ENCODE measurements around the gene TCF7L1. TPM values are rescaled to one million over a fixed set of nuclear protein-coding genes. Genes with fewer than 3 reads are reported as not detected.

TCF7L1 gene
- total RNA-seq, 2 experiments from 2014 or later, result not detected

- H3K27ac ChIP-seq (ENCODE audit: low read depth in 1 of 2, low read length in 2 of 2), result no peak overlapping the region
- intact Hi-C loops (cut with DNase I, micrococcal nuclease), result loop anchor here (1.0 to 5.0 kb wide), 4 partner anchors 18 to 286 kb away; no protein-coding TSS in a partner anchor
- TF ChIP-seq, protein P1, sequence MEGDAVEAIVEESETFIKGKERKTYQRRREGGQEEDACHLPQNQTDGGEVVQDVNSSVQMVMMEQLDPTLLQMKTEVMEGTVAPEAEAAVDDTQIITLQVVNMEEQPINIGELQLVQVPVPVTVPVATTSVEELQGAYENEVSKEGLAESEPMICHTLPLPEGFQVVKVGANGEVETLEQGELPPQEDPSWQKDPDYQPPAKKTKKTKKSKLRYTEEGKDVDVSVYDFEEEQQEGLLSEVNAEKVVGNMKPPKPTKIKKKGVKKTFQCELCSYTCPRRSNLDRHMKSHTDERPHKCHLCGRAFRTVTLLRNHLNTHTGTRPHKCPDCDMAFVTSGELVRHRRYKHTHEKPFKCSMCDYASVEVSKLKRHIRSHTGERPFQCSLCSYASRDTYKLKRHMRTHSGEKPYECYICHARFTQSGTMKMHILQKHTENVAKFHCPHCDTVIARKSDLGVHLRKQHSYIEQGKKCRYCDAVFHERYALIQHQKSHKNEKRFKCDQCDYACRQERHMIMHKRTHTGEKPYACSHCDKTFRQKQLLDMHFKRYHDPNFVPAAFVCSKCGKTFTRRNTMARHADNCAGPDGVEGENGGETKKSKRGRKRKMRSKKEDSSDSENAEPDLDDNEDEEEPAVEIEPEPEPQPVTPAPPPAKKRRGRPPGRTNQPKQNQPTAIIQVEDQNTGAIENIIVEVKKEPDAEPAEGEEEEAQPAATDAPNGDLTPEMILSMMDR (IDR thresholded peaks at IDR 0.05), result peak; percentile 99
- no peaks in the 10 kb centered on the region for H3K4me1 ChIP-seq (ENCODE audit: insufficient read depth, low read length)
- H3K27me3 Mint-ChIP-seq, result no peaks in the 10 kb centered on the region
- ATAC-seq (ENCODE audit: poor library complexity) (peak; percentile 52), DNase-seq (peak; percentile 47 to 84 (median 66))
- no peak overlapping the region for H3K4me3 Mint-ChIP-seq
- H3K9me3 Mint-ChIP-seq, result no peaks in the 10 kb centered on the region
- H3K4me1 Mint-ChIP-seq (ENCODE audit: low read depth), result no peaks in the 10 kb centered on the region
- ChIA-PET POLR2A (interaction anchor here (1.4 kb wide), 1 partner anchor 34 kb away, joined by 10 read pairs; no protein-coding TSS in a partner anchor), CTCF (interaction anchor here (0.7 to 1.6 kb wide), 8 partner anchors 14 to 1128 kb away, joined by 3 to 12 read pairs (median 3); no protein-coding TSS in a partner anchor)
- H3K36me3 Mint-ChIP-seq (ENCODE audit: low read depth), result no peaks in the 10 kb centered on the region
- H3K27me3 ChIP-seq (ENCODE audit: control insufficient read depth in 1 of 2, insufficient read depth in 2 of 2, low read length in 2 of 2), result no peaks in the 10 kb centered on the region
- no peak overlapping the region for H3K27ac Mint-ChIP-seq
- H3K4me3 ChIP-seq (ENCODE audit: low read length), result no peak overlapping the region
- H3K36me3 ChIP-seq (ENCODE audit: insufficient read depth, low read length), result no peaks in the 10 kb centered on the region
- no peaks in the 10 kb centered on the region for H3K9me3 ChIP-seq (ENCODE audit: control insufficient read depth in 1 of 2, insufficient read depth in 1 of 2, low read length in 2 of 2)
Observed at GRCh38 chr2:85266146-85267041, 133.2 kb downstream of the TCF7L1 start.

- Mint-ChIP-seq H3K36me3 (ENCODE audit: low read depth) (no peaks in the 10 kb centered on the region), H3K4me1 (ENCODE audit: low read depth) (no peaks in the 10 kb centered on the region), H3K4me3 (no peak overlapping the region), H3K9me3 (no peaks in the 10 kb centered on the region), H3K27ac (no peak overlapping the region), H3K27me3 (peaks cover 7% of the 10 kb centered on the region)
- TF ChIP-seq, protein P1 (IDR thresholded peaks at IDR 0.05), result no peak
- Histone ChIP-seq H3K4me3 (ENCODE audit: low read length) (no peak overlapping the region), H3K27ac (ENCODE audit: low read depth in 1 of 2, low read length in 2 of 2) (no peak overlapping the region), H3K36me3 (ENCODE audit: insufficient read depth, low read length) (no peaks in the 10 kb centered on the region), H3K27me3 (ENCODE audit: control insufficient read depth in 1 of 2, insufficient read depth in 2 of 2, low read length in 2 of 2) (peaks cover 0 to 4% of the 10 kb centered on the region in 2 experiments), H3K4me1 (ENCODE audit: insufficient read depth, low read length) (no peaks in the 10 kb centered on the region), H3K9me3 (ENCODE audit: control insufficient read depth in 1 of 2, insufficient read depth in 1 of 2, low read length in 2 of 2) (peaks cover 0 to 4% of the 10 kb centered on the region in 2 experiments)
- POLR2A ChIA-PET, result no interaction called here
- intact Hi-C loops (cut with DNase I, micrococcal nuclease), result loop anchor here in 1 of 2 experiments (5.0 kb wide), 1 partner anchor 282 kb away; no protein-coding TSS in a partner anchor
- ATAC-seq (ENCODE audit: poor library complexity), result no peak
- CTCF ChIA-PET, result no interaction called here
- DNase-seq, result no peak
Observed at GRCh38 chr2:85269959-85270358, 136.8 kb downstream of the TCF7L1 start.

GRCh38 chr2:85272357-85272756, 139.2 kb downstream of the TCF7L1 start:
- ChIA-PET POLR2A (no interaction called here), CTCF (no interaction called here)
- TF ChIP-seq, protein P1 (IDR thresholded peaks at IDR 0.05), result no peak
- Histone ChIP-seq H3K4me1 (ENCODE audit: insufficient read depth, low read length) (no peaks in the 10 kb centered on the region), H3K4me3 (ENCODE audit: low read length) (no peak overlapping the region), H3K36me3 (ENCODE audit: insufficient read depth, low read length) (no peaks in the 10 kb centered on the region), H3K9me3 (ENCODE audit: control insufficient read depth in 1 of 2, insufficient read depth in 1 of 2, low read length in 2 of 2) (peaks cover 0 to 4% of the 10 kb centered on the region in 2 experiments), H3K27ac (ENCODE audit: low read depth in 1 of 2, low read length in 2 of 2) (no peak overlapping the region), H3K27me3 (ENCODE audit: control insufficient read depth in 1 of 2, insufficient read depth in 2 of 2, low read length in 2 of 2) (peaks cover 0 to 4% of the 10 kb centered on the region in 2 experiments)
- Mint-ChIP-seq H3K4me3 (no peak overlapping the region), H3K4me1 (ENCODE audit: low read depth) (no peaks in the 10 kb centered on the region), H3K9me3 (no peaks in the 10 kb centered on the region), H3K27me3 (peaks cover 7% of the 10 kb centered on the region), H3K27ac (no peak overlapping the region), H3K36me3 (ENCODE audit: low read depth) (no peaks in the 10 kb centered on the region)
- intact Hi-C loops (cut with DNase I, micrococcal nuclease), result no loop called here
- DNase-seq, result no peak
- ATAC-seq (ENCODE audit: poor library complexity), result no peak
